GM12874 (cell line): ENCODE results near the gene C1QTNF4.

ENCODE experiments used
- CTCF ChIP-seq: IDR thresholded peaks from 2 replicates; pipeline ENCODE4 v1.5.1; 2011; ENCODE audit warnings: low read depth, mild to moderate bottlenecking, control low read depth, low read length, moderate library complexity; ENCODE audit not compliant: insufficient read depth

The C1QTNF4 gene

GRCh38 chr11:47570651-47571356 lies 23.4 kb downstream of the C1QTNF4 start:
- TF ChIP-seq CTCF = no peak

- no peak for TF ChIP-seq CTCF
Observed at GRCh38 chr11:47569646-47570045, 24.6 kb downstream of the C1QTNF4 start.

GRCh38 chr11:47566149-47566698 lies 28.0 kb downstream of the C1QTNF4 start:
- TF ChIP-seq CTCF = no peak

- TF ChIP-seq CTCF = no peak
Observed at GRCh38 chr11:47565340-47566148, 28.7 kb downstream of the C1QTNF4 start, which contains the start of gene PTPMT1. Gene PTPMT1 (plus strand): TSS chr11:47565599. CDS start chr11:47565623, 24 bp downstream.

GRCh38 chr11:47564933-47565339 lies 29.3 kb downstream of the C1QTNF4 start:
- TF ChIP-seq CTCF = no peak

GRCh38 chr11:47560426-47560825 lies 33.8 kb downstream of the C1QTNF4 start:
- no peak for TF ChIP-seq CTCF

- no peak for TF ChIP-seq CTCF
Observed at GRCh38 chr11:47558695-47559094, 35.5 kb downstream of the C1QTNF4 start.
